ENCODE data around the gene CNBD2. TPM values are rescaled to one million over a fixed set of nuclear protein-coding genes. Genes with fewer than 3 reads are reported as not detected.
"Not testable (repeated sequence)": the region's sequence is repeated elsewhere in the genome, so short reads cannot be mapped to it uniquely, and the experiment has no call there.

Gene CNBD2
- total RNA-seq, 1 experiment from 2014 or later, result 3.1 TPM

DNA sequence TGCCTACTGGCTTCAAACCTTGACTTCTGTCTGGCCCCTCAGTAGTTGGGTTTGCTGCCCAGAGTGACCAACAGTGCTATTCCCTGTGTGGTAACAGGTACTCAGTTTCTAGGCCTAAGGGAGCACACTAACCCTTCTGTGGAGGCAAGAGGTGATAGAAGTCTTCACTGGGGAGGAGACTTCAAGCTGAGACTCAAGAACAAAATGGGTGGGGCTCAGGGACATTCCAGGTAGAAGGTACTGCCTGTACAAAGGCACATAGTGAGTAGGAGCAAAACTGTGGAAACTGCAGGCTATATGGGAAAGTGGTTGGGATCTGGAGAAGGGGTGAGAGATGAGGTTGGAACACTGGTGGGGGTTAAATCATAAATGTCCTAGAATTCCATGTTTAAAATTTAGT is 11.8 kb upstream of the CNBD2 start:
- Histone ChIP-seq H3K27me3 (replicated peaks; ENCODE audit: insufficient read depth, low read depth, low read length, poor library complexity) (no peaks in the 10 kb centered on the region), H3K4me3 (ENCODE audit: low read depth, low read length, poor library complexity, severe bottlenecking) (no peak overlapping the region), H3K36me3 (ENCODE audit: insufficient read depth, low read length, poor library complexity, severe bottlenecking) (no peaks in the 10 kb centered on the region), H3K4me1 (ENCODE audit: insufficient read depth, low read length, poor library complexity, severe bottlenecking) (peaks cover 9% of the 10 kb centered on the region), H3K27ac (ENCODE audit: low read depth, low read length, poor library complexity, severe bottlenecking) (no peak overlapping the region), H3K9me3 (ENCODE audit: low read depth, low read length, poor library complexity, severe bottlenecking) (no peaks in the 10 kb centered on the region)
- DNase-seq (ENCODE audit: low spot score), result no peak
- TF ChIP-seq, protein P1, sequence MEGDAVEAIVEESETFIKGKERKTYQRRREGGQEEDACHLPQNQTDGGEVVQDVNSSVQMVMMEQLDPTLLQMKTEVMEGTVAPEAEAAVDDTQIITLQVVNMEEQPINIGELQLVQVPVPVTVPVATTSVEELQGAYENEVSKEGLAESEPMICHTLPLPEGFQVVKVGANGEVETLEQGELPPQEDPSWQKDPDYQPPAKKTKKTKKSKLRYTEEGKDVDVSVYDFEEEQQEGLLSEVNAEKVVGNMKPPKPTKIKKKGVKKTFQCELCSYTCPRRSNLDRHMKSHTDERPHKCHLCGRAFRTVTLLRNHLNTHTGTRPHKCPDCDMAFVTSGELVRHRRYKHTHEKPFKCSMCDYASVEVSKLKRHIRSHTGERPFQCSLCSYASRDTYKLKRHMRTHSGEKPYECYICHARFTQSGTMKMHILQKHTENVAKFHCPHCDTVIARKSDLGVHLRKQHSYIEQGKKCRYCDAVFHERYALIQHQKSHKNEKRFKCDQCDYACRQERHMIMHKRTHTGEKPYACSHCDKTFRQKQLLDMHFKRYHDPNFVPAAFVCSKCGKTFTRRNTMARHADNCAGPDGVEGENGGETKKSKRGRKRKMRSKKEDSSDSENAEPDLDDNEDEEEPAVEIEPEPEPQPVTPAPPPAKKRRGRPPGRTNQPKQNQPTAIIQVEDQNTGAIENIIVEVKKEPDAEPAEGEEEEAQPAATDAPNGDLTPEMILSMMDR (conservative IDR thresholded peaks at IDR 0.05; ENCODE audit: low read depth, low read length), result no peak
- TF ChIP-seq EZH2 (IDR thresholded peaks at IDR 0.05; ENCODE audit: borderline replicate concordance, low read depth, low read length, poor library complexity, severe bottlenecking), result no peak
- ChIA-PET POLR2A (ENCODE audit: low non-redundant PET) (no interaction called here), CTCF (no interaction called here)
- intact Hi-C loops (cut with micrococcal nuclease; ENCODE audit: unreplicated experiment), result no loop called here
- no TSS peak for BruUV-seq (replicated peaks)

DNA sequence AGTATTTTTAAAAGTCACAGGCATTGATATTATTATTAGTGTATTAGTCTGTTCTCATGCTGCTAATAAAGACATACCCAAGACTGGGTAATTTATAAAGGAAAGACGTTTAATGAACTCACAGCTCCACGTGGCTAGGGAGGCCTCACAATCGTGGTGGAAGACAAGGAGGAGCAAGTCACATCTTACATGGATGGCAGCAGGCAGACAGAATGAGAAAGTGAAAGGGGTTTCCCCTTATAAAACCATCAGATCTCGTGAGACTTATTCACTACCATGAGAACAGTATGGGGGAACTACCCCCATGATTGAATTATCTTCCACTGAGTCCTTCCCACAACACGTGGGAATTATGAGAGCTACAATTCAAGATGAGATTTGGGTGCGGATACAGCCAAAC is 9.1 kb upstream of the CNBD2 start:
- H3K36me3 ChIP-seq (ENCODE audit: insufficient read depth, low read length, poor library complexity, severe bottlenecking); DNase-seq (ENCODE audit: low spot score); H3K4me1 ChIP-seq (ENCODE audit: insufficient read depth, low read length, poor library complexity, severe bottlenecking); CTCF ChIA-PET; H3K27ac ChIP-seq (ENCODE audit: low read depth, low read length, poor library complexity, severe bottlenecking); BruUV-seq (replicated peaks); H3K4me3 ChIP-seq (ENCODE audit: low read depth, low read length, poor library complexity, severe bottlenecking); H3K9me3 ChIP-seq (ENCODE audit: low read depth, low read length, poor library complexity, severe bottlenecking); H3K27me3 ChIP-seq (replicated peaks; ENCODE audit: insufficient read depth, low read depth, low read length, poor library complexity); intact Hi-C loops (cut with micrococcal nuclease; ENCODE audit: unreplicated experiment); POLR2A ChIA-PET (ENCODE audit: low non-redundant PET): not testable (repeated sequence)

DNA sequence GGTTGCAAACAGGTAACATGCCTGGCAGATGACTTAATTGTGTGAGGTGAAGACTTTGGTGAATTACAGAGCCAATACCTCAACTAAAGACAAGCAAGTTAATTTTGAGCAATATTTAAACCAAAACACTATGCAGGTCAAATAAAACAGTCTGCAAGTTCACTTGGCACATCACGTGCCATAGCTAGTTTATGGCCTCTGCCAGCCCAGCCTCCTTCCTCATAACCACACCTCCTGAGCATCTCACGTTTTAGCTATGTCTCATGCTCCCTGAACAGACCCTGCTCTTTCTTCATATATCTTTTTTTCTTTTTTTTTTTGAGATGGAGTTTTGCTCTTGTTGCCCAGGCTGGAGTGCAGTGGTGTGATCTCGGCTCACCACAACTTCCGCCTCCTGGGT is 4.5 kb upstream of the CNBD2 start:
- H3K4me1 ChIP-seq (ENCODE audit: insufficient read depth, low read length, poor library complexity, severe bottlenecking), result no peaks in the 10 kb centered on the region
- no peaks in the 10 kb centered on the region for H3K9me3 ChIP-seq (ENCODE audit: low read depth, low read length, poor library complexity, severe bottlenecking)
- DNase-seq (ENCODE audit: low spot score), result no peak
- BruUV-seq (replicated peaks), result no TSS peak
- intact Hi-C loops (cut with micrococcal nuclease; ENCODE audit: unreplicated experiment), result no loop called here
- ChIA-PET CTCF (no interaction called here), POLR2A (ENCODE audit: low non-redundant PET) (no interaction called here)
- no peak overlapping the region for H3K27ac ChIP-seq (ENCODE audit: low read depth, low read length, poor library complexity, severe bottlenecking)
- no peaks in the 10 kb centered on the region for H3K27me3 ChIP-seq (replicated peaks; ENCODE audit: insufficient read depth, low read depth, low read length, poor library complexity)
- no peak overlapping the region for H3K4me3 ChIP-seq (ENCODE audit: low read depth, low read length, poor library complexity, severe bottlenecking)
- no peak for TF ChIP-seq EZH2 (IDR thresholded peaks at IDR 0.05; ENCODE audit: borderline replicate concordance, low read depth, low read length, poor library complexity, severe bottlenecking)
- TF ChIP-seq, protein P1 (conservative IDR thresholded peaks at IDR 0.05; ENCODE audit: low read depth, low read length), result no peak
- H3K36me3 ChIP-seq (ENCODE audit: insufficient read depth, low read length, poor library complexity, severe bottlenecking), result no peaks in the 10 kb centered on the region

DNA sequence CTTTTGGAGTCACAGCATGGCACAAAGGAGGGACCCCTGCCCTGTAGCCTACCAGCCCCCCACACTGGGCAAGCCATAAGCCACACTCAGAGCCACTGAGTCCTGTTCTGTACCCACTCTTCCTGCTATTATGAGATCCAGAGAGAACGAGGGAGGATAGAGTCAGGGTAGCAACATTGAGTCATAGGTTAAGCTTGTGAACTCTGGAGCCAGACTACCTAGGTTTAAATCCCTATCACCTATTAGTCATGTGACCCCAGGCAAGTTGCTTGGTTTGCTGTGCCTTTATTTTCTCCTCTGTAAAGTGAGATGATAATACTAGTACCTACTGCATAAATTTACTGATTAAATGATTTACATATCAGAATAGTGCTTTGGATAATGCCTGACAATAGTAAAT is 540 bp downstream of the CNBD2 start:
- Histone ChIP-seq H3K27me3 (replicated peaks; ENCODE audit: insufficient read depth, low read depth, low read length, poor library complexity) (no peaks in the 10 kb centered on the region), H3K4me1 (ENCODE audit: insufficient read depth, low read length, poor library complexity, severe bottlenecking) (no peaks in the 10 kb centered on the region), H3K27ac (ENCODE audit: low read depth, low read length, poor library complexity, severe bottlenecking) (no peak overlapping the region), H3K36me3 (ENCODE audit: insufficient read depth, low read length, poor library complexity, severe bottlenecking) (no peaks in the 10 kb centered on the region), H3K4me3 (ENCODE audit: low read depth, low read length, poor library complexity, severe bottlenecking) (no peak overlapping the region), H3K9me3 (ENCODE audit: low read depth, low read length, poor library complexity, severe bottlenecking) (no peaks in the 10 kb centered on the region)
- no peak for DNase-seq (ENCODE audit: low spot score)
- no TSS peak for BruUV-seq (replicated peaks)
- ChIA-PET CTCF (no interaction called here), POLR2A (ENCODE audit: low non-redundant PET) (no interaction called here)
- intact Hi-C loops (cut with micrococcal nuclease; ENCODE audit: unreplicated experiment), result no loop called here
- TF ChIP-seq EZH2 (IDR thresholded peaks at IDR 0.05; ENCODE audit: borderline replicate concordance, low read depth, low read length, poor library complexity, severe bottlenecking), result no peak
- TF ChIP-seq, protein P1 (conservative IDR thresholded peaks at IDR 0.05; ENCODE audit: low read depth, low read length), result no peak

Measured in A673 (cell line).